Suprapubic skin (tissue), 4 donors: Measurements from ENCODE around the gene SPNS3. TPM values are rescaled to one million over a fixed set of nuclear protein-coding genes. Genes with fewer than 3 reads are reported as not detected.

ENCODE experiments used
- DNase-seq, 2 donors: peaks; one replicate each; pipeline ENCODE4 v3.0.0-alpha.2; 2019; ENCODE audit warnings: low spot score in 2 of 2
- H3K27ac ChIP-seq: fragments of 200-600 bp; sonication (generic); one replicate; pipeline ENCODE4 v1.5.1; 2019
- H3K27me3 ChIP-seq: fragments of 200-600 bp; sonication (generic); one replicate; pipeline ENCODE4 v1.5.1; 2019
- H3K36me3 ChIP-seq: fragments of 200-600 bp; sonication (generic); one replicate; pipeline ENCODE4 v1.5.1; 2019
- H3K4me1 ChIP-seq: fragments of 200-600 bp; sonication (generic); one replicate; pipeline ENCODE4 v1.5.1; 2019
- H3K4me3 ChIP-seq: fragments of 200-600 bp; sonication (generic); one replicate; pipeline ENCODE4 v1.5.1; 2019; ENCODE audit warnings: mild to moderate bottlenecking
- H3K9me3 ChIP-seq: fragments of 200-600 bp; sonication (generic); one replicate; pipeline ENCODE4 v1.5.1; 2019
- CTCF ChIP-seq, 2 donors: fragments of 200-600 bp in 1 of 2; fragments of 450-650 bp in 1 of 2; sonication (generic) in 1 of 2; IDR thresholded peaks; one replicate each; pipeline ENCODE4 v1.5.1; 2016 to 2019; ENCODE audit warnings: antibody characterized with exemption in 2 of 2, mild to moderate bottlenecking in 1 of 2, moderate library complexity in 1 of 2
- EP300 ChIP-seq: sonication (generic); formaldehyde crosslinking; IDR thresholded peaks from one replicate; pipeline ENCODE4 v1.6.1; 2017; ENCODE audit warnings: antibody characterized with exemption
- POLR2A ChIP-seq, 2 donors: fragments of 450-650 bp; IDR thresholded peaks; one replicate each; pipeline ENCODE4 v1.6.1; 2017; ENCODE audit warnings: antibody characterized with exemption in 2 of 2, mild to moderate bottlenecking in 2 of 2, moderate library complexity in 2 of 2
- POLR2AphosphoS5 ChIP-seq, 3 donors: sonication (generic); formaldehyde crosslinking; IDR thresholded peaks; one replicate each; pipeline ENCODE4 v1.6.1; 2017; ENCODE audit warnings: antibody characterized with exemption in 3 of 3
- WGBS: methylation state at CpG from one replicate; pipeline ENCODE4 v1.1.5; 2018; 5-methylcytosine and 5-hydroxymethylcytosine counted together
- total RNA-seq, 4 donors: library from RNA; depleted of rRNA; stranded (reverse); fragments of >200 nt; gene quantifications; one replicate each; pipeline ENCODE4 v1.1.0, GENCODE V29; 2016

Gene SPNS3
- total RNA-seq, 4 donors from 2014 or later, result 0.72 TPM; not detected in 3

- peak in 1 of 3 donors; percentile 19 for TF ChIP-seq POLR2AphosphoS5 (IDR thresholded peaks at IDR 0.05)
- TF ChIP-seq POLR2A (IDR thresholded peaks at IDR 0.05), result no peak
- peak; percentile 83 to 94 for TF ChIP-seq CTCF (IDR thresholded peaks at IDR 0.05)
Measured at GRCh38 chr17:4412933-4413831, 20.6 kb upstream of the SPNS3 start.

GRCh38 chr17:4417129-4417667 lies 16.5 kb upstream of the SPNS3 start:
- no peak for DNase-seq
- H3K9me3 ChIP-seq, result no peaks in the 10 kb centered on the region
- no peak overlapping the region for H3K4me3 ChIP-seq
- no peaks in the 10 kb centered on the region for H3K36me3 ChIP-seq
- TF ChIP-seq POLR2A (IDR thresholded peaks at IDR 0.05) (no peak), CTCF (IDR thresholded peaks at IDR 0.05) (no peak), EP300 (no peak), POLR2AphosphoS5 (IDR thresholded peaks at IDR 0.05) (no peak)
- WGBS, result 82% methylated on average over 2 of the region's 2 CpGs
- no peak overlapping the region for H3K27ac ChIP-seq
- H3K27me3 ChIP-seq, result no peaks in the 10 kb centered on the region
- peaks cover 9% of the 10 kb centered on the region for H3K4me1 ChIP-seq

More at GRCh38 chr17:4412933-4413831, 20.6 kb upstream of the SPNS3 start:
- no peaks in the 10 kb centered on the region for H3K36me3 ChIP-seq
- DNase-seq, result peak; percentile 96 to 97
- H3K4me1 ChIP-seq, result peaks cover 10% of the 10 kb centered on the region
- H3K4me3 ChIP-seq, result no peak overlapping the region
- no peak overlapping the region for H3K27ac ChIP-seq
- 35% methylated on average over 26 of the region's 27 CpGs for WGBS
- H3K27me3 ChIP-seq, result no peaks in the 10 kb centered on the region
- no peaks in the 10 kb centered on the region for H3K9me3 ChIP-seq

- no peaks in the 10 kb centered on the region for H3K9me3 ChIP-seq
- 6% methylated on average over 7 of the region's 7 CpGs for WGBS
- no peak overlapping the region for H3K27ac ChIP-seq
- H3K4me3 ChIP-seq, result no peak overlapping the region
- TF ChIP-seq POLR2A (IDR thresholded peaks at IDR 0.05), result no peak
- peak; percentile 59 to 78 for TF ChIP-seq CTCF (IDR thresholded peaks at IDR 0.05)
- peaks cover 4% of the 10 kb centered on the region for H3K4me1 ChIP-seq
- no peaks in the 10 kb centered on the region for H3K27me3 ChIP-seq
- no peak for DNase-seq
- no peaks in the 10 kb centered on the region for H3K36me3 ChIP-seq
Measured at GRCh38 chr17:4420692-4421131, 13.0 kb upstream of the SPNS3 start.

- no peak for DNase-seq
- 86% methylated on average over 6 of the region's 6 CpGs for WGBS
- TF ChIP-seq POLR2AphosphoS5 (IDR thresholded peaks at IDR 0.05), result no peak
- TF ChIP-seq EP300, result no peak
- TF ChIP-seq POLR2A (IDR thresholded peaks at IDR 0.05), result no peak
- no peak for TF ChIP-seq CTCF (IDR thresholded peaks at IDR 0.05)
- Histone ChIP-seq H3K27ac (no peak overlapping the region), H3K27me3 (no peaks in the 10 kb centered on the region), H3K9me3 (no peaks in the 10 kb centered on the region), H3K4me3 (no peak overlapping the region), H3K4me1 (peaks cover 4% of the 10 kb centered on the region), H3K36me3 (no peaks in the 10 kb centered on the region)
Measured at GRCh38 chr17:4422864-4423263, 10.9 kb upstream of the SPNS3 start.

GRCh38 chr17:4425398-4425797 lies 8.3 kb upstream of the SPNS3 start:
- Histone ChIP-seq H3K27ac (no peak overlapping the region), H3K9me3 (no peaks in the 10 kb centered on the region), H3K36me3 (no peaks in the 10 kb centered on the region), H3K4me1 (peaks cover 4% of the 10 kb centered on the region), H3K4me3 (no peak overlapping the region), H3K27me3 (no peaks in the 10 kb centered on the region)
- TF ChIP-seq POLR2A (IDR thresholded peaks at IDR 0.05), result no peak
- no peak for TF ChIP-seq CTCF (IDR thresholded peaks at IDR 0.05)
- no peak for TF ChIP-seq POLR2AphosphoS5 (IDR thresholded peaks at IDR 0.05)
- TF ChIP-seq EP300, result no peak
- 88% methylated on average over 10 of the region's 10 CpGs for WGBS
- no peak for DNase-seq
